CD4-positive, alpha-beta T cell treated with Interleukin-21 for 1 hour (primary cell): ENCODE results near the gene MAP1A.
"Not testable (repeated sequence)": the region's sequence is repeated elsewhere in the genome, so short reads cannot be mapped to it uniquely, and the experiment has no call there.

Source experiments
- DNase-seq: peaks from one replicate; pipeline ENCODE4 v3.0.0-alpha.2; 2020

The MAP1A gene

DNA sequence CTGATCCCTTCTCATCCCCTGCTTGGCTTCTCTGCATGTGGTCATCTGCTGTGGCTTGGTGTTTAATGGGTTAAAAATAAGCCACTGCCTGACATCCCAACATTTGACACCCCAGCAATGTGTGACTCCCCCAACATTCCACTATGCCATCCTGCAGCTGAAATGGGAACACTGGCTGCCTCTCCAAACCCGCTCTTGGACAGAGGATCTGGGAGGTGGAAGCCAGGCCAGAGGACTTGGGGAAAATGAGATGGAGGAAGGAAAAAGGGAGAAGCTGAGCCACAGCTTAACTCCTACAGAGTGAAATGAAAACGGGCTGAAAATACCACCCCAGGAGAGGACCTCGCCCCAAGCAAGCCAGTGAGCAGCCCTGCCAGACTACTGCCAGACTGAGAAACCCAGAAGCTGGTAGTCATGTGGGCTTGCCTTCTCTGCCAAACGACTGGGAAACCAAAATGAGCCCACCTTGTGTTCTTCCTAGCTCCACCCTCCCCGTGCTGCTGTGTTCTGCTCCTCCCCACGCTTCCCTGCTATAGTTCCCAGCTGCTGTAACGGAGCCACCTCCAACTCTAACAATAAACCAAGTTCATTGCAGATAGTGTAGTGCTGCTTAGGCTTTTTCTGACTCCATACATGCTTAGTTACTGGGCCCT lies 13.7 kb downstream of the MAP1A start:
- DNase-seq, result no peak

DNA sequence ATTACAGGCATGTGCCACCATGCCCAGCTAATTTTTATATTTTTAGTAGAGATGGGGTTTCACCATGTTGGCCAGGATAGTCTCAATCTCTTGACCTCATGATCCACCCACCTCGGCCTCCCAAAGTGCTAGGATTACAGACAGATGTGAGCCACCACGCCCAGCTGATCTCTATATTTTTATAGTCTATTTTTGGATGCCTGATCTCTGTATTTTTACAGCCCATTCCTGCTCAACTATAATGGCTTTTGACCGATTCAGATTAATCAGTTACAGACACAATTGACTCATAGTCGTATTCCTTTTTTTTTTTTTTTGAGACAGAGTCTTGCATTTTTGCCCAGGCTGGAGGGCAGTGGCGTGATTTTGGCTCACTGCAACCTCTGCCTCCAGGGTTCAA lies 15.4 kb downstream of the MAP1A start:
- not testable (repeated sequence) for DNase-seq

DNA sequence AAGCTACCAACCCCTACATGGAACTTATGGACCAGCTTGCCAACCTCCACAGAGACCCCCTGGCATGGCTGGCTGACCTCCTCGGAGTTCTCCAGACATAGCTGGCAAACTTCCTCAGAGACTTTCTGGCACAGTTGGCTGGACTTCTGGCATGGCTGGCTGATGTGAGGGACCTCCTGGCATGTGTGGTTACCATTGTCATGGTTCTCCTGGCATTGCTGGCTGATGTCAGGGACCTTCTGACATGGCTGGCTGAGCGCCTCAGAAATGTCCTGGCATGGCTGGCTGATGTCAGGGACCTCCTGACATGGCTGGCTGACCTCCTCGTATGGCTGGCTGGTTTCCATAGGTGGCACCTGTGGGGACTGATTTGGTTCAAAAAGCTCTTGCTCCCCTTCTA lies 17.5 kb downstream of the MAP1A start:
- DNase-seq, result no peak

DNA sequence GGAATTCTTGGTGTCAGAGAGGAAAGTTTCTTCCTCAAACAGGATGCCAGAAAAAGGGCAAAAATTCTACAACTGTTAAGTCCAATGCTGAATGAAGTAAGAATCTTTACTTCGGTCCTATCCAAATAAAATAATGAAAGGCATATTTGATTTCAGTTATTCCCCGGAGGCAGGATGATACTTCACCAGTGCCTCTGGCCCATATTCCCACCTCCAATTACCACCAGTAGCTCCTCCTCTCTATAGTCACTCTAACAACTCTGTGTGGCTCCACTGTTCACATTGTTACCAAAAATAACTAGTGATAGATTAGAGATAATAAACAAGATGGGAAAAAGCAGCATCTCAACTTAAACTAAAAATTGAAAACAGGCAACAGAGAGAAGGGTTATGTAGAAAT lies 20.7 kb downstream of the MAP1A start:
- DNase-seq, result no peak

DNA sequence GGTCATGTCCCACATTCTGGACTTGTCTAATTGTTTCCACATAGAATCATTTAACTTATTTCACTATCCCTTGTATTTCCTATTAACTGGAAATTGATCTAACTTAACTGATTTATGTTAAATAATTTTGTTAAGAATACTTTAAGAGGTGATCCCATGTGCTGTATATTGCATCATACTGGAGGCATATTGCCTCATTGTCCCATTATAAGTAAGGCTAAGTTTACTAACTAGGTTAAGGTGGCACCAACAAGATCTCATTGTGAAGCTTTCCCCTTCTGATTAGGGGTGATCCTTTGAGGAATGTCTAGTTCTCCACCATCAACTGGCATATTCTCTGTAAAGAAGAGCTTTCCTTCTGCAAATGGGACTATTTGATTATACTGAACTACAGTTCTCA lies 24.4 kb downstream of the MAP1A start:
- no peak for DNase-seq

DNA sequence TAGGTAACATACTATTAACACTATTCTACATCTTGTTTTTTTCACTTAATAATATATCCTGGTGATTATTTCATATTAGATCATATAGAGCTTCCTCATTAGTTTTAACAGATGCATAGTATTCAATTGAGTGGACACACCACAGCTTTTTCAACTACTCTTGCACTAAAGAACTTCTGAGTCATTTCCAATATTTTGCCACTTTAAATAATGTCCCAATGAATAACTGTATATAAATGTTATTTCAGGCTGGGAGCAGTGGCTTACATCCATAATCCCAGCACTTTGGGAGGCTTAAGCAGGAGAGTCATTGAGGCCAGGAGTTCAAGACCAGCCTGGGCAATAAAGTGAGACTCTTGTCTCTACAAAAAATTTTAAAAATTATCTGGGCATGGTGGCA lies 26.9 kb downstream of the MAP1A start:
- DNase-seq, result no peak

DNA sequence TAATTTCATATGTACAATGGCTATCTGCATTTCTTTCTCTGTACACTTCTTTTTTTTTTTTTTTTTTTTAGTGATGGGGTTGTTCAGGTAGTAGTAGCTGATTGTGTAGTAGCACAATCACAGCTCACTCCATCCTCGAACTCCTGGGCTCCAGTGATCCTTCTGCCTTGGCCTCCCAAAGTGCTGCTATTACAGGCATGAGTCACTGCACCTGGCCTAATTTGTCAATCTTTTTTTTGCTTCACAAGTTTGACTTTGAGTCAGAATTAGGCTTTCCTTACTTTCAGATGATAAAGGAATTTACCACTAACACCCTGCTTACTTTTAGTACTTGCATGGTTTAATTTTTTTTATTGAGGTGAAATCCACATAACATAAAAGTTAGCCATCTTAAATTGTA lies 28.0 kb downstream of the MAP1A start:
- DNase-seq, result no peak

DNA sequence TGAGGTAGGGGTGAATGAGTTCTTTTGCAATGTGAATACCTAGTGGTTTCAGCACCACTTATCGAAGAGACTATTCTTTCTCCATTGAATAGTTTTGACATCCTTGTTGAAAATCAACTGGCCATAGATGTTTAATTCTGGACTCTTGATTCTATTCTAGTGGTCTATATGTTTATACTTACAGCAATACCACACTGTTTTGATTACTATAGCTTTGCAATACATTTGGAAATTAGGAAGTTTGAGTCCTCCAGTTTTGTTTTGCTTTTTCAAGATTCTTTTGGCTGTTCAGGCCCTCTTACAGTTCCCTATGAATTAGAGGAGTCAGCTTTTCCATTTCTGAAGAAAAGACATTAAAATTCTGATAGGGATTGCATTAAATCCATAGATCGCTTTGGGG lies 30.1 kb downstream of the MAP1A start:
- no peak for DNase-seq

DNA sequence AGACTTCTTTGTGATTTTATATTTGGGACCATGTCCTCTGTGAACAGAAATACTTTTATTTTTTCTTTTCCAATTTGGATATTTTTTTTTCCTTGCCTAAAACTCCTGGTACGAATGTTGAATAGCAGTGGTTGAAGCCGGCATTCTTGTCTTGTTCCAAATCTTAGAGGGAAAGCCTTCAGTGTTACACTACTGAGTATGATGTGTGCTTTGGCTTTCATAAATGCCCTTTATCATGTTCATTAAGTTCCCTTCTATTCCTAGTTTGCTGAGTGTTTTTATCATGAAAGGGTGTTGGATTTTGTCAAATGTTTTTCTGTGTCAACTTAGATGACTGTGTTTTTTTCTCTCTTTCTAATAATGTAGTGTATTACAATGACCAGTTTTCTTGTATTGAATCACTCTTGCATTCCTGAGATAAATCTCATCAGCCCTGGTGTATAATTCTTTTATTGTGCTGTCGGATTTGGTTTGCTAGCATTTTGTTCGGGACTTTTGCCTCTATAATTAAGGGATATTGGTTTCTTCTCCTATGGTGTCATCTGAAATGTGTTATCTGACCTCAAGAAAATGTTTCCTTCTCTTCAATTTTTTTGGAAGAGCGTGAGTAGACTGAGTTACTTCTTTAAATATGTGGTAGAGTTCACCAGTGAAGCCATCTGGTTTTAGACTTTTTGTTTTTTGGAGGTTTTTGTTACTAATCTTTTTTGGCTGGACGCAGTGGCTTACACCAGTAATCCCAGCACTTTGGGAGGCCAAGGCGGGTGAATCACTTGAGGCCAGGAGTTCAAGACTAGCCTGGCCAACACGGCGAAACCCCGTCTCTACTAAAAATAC lies 33.3 kb downstream of the MAP1A start:
- no peak for DNase-seq

DNA sequence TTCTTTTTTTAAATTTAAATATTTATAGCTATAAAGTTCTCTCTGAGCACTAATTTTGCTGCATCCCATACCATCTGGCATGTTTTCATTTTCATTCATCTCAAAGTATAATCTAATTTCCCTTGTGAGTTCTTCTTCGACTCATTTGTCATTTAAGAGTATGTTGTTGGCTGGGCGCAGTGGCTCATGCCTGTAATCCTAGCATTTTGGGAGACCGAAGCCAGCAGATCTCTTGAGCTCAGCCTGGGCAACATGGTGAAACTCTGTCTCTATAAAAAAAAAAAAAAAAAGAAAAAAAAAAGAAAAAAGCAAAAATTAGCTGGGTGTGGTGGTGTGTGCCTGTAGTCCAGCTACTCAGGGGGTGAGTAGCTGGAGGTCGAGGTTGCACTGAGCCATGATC lies 34.8 kb downstream of the MAP1A start:
- DNase-seq, result no peak

DNA sequence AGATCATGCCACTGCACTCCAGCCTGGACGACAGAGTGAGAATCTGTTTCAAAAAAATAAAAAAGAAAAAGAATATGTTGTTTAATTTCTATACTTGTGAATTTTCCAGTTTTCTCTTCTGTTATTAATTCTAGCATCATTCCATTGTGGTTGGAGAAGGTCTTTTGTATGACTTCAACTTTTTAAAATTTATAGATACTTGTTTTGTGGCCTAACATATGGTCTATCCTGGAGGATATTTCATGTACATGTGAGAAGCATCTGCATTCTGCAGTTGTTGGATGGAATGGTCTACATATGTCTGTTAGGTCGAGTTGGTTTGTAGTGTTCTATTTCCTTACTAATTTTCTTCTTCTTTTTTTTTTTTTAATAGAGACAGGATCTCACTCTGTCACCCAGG lies 35.6 kb downstream of the MAP1A start:
- no peak for DNase-seq

DNA sequence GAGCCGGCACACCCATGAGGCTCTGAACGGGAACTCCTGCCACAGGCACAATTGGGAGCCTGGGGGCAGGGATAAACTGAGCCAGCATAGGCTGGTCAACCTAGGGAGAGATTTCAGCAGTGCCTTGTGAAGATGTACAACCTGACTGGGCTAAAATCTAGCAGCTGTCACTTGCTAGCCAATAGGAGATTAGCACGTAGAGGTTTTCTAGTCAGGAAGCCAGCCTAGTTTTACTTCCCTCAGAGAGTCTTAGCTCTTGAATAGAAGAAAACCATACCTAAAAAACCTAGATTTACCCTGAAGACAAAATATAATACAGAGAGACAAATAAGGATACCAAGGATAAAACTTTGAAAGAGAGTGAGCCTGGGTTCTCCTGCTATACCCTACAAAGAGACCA lies 45.3 kb downstream of the MAP1A start:
- not testable (repeated sequence) for DNase-seq

DNA sequence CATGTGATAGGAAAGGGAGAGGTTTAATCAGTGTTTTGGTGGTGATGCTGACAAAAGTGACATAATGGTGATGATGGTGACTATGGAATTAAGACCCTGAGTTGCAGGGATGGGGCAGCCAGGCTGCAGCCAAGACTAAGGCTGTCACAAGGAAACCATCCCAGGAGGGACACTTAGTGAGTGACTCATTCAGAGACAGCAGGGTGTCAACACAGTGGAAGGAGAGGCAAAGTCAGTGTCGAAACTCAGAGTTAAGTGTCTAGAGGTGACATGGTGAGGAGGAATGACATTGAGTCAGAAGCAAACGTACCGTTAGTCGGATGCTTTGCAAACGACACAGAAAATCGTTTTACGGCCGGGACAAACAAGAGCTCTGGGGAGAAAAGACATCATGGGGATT lies 46.4 kb downstream of the MAP1A start:
- DNase-seq, result not testable (repeated sequence)

DNA sequence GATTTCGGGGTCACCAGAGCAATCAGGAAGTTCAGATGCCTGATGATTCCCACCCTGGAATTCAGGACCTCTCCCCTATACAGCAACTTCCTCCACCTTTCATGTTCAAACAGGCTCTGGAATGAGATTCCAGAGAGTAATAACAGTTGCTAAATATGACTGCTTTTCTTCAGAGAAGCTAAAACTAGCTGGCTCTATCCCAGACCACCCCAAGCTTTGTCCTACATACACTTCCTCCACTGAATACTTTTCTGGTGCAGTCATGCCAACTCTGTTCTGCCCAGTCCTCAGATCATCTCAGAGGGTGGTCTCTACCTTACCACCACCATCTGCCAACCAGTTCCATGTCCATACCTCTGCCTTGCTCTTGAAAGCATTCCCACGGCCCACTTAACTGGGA lies 49.2 kb downstream of the MAP1A start:
- DNase-seq, result not testable (repeated sequence)

DNA sequence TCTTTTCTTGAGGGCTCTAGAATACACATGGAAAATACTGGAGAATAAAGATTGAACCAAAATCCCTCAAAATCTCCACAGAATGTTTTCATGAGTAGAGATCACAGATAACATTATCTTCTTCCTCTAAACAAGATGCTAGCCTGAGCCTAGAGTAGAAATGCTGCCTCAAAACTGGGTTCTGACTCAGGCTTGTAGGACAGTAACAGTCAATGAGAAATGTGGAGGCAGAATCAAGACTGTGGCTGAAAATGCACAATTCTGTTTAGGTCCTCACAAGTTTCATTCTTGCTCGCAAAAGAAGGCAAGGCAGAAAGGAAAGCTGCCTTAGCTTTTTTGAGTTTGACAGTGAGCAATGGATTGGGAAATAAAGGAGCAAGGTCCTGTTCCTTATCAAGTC lies 57.2 kb downstream of the MAP1A start:
- DNase-seq, result not testable (repeated sequence)
